ENCODE measurements around the gene ASTN1.

GRCh38 chr1:176959191-176959820 lies 205.2 kb downstream of the ASTN1 start:
- TF ChIP-seq POLR2AphosphoS5 (IDR thresholded peaks at IDR 0.05) (no peak), CTCF (IDR thresholded peaks at IDR 0.05) (no peak), POLR2A (IDR thresholded peaks at IDR 0.05; ENCODE audit: low read depth) (no peak)
